Coronary artery (tissue), 2 donors: ENCODE measurements around the gene MAGI1.

ENCODE experiments used
- DNase-seq: peaks from one replicate; pipeline ENCODE4 v3.0.0-alpha.2; 2017; ENCODE audit warnings: low spot score
- H3K27ac ChIP-seq, 2 donors: fragments of 200-600 bp; sonication (generic); one replicate each; pipeline ENCODE4 v1.5.1; 2016 to 2019
- H3K4me3 ChIP-seq: fragments of 200-600 bp; sonication (generic); 2 replicates; pipeline ENCODE4 v1.5.1; 2016; ENCODE audit warnings: mild to moderate bottlenecking, moderate library complexity
- CTCF ChIP-seq: fragments of 200-600 bp; sonication (generic); IDR thresholded peaks from one replicate; pipeline ENCODE4 v1.5.1; 2019; ENCODE audit warnings: antibody characterized with exemption

MAGI1 gene

GRCh38 chr3:65559643-65560042 is 479.1 kb downstream of the MAGI1 start:
- no peak for DNase-seq
- no peak for TF ChIP-seq CTCF

GRCh38 chr3:65558826-65559225 is 479.9 kb downstream of the MAGI1 start:
- no peak for DNase-seq
- no peak overlapping the region for H3K4me3 ChIP-seq
- TF ChIP-seq CTCF = no peak
- no peak overlapping the region for H3K27ac ChIP-seq

More at GRCh38 chr3:65559643-65560042, 479.1 kb downstream of the MAGI1 start:
- Histone ChIP-seq H3K27ac (no peak overlapping the region), H3K4me3 (no peak overlapping the region)

GRCh38 chr3:65557899-65558564 is 480.7 kb downstream of the MAGI1 start:
- DNase-seq = no peak
- Histone ChIP-seq H3K27ac (no peak overlapping the region), H3K4me3 (no peak overlapping the region)
- TF ChIP-seq CTCF = no peak

GRCh38 chr3:65556934-65557577 is 481.7 kb downstream of the MAGI1 start:
- no peak for DNase-seq
- no peak for TF ChIP-seq CTCF
- Histone ChIP-seq H3K27ac (no peak overlapping the region), H3K4me3 (no peak overlapping the region)

- no peak for TF ChIP-seq CTCF
- Histone ChIP-seq H3K27ac (no peak overlapping the region), H3K4me3 (no peak overlapping the region)
- no peak for DNase-seq
Observed at GRCh38 chr3:65552434-65552833, 486.3 kb downstream of the MAGI1 start.

- DNase-seq = no peak
Observed at GRCh38 chr3:65551945-65552344, 486.8 kb downstream of the MAGI1 start.

More at GRCh38 chr3:65551945-65552344, 486.8 kb downstream of the MAGI1 start:
- Histone ChIP-seq H3K27ac (no peak overlapping the region), H3K4me3 (no peak overlapping the region)
- no peak for TF ChIP-seq CTCF
